NT2/D1 (cell line): ENCODE measurements around the gene DPPA2.

Source experiments
- SUZ12 ChIP-seq: IDR thresholded peaks from 2 replicates; pipeline ENCODE4 v1.6.1; 2011; ENCODE audit not compliant: insufficient read length, insufficient read depth; ENCODE audit errors: extremely low read depth
- ZNF274 ChIP-seq: IDR thresholded peaks from 2 replicates; pipeline ENCODE4 v1.6.1; 2011; ENCODE audit warnings: mild to moderate bottlenecking, low read depth, low read length

DNA sequence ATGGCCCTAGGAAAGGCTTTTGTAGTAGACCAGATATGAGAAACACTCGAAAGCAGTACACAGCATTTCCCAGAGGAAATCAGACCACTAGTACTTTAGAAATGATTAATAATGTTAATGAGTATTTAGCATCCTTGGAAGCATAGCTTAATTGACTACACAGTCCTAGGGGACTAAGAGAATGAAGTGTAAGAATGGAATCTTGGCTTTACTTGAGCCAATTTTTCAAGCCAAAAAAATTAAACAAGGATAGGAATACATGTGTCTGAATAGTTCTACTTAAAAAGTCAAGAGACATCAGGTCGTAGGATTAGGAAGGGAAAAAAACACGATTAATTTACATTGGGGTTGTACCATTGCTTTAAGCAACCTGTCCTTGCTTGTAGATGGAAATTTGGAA, 38.2 kb downstream of the DPPA2 start:
- TF ChIP-seq SUZ12 (no peak), ZNF274 (no peak)
